Panc1 (cell line): Measurements from ENCODE around the gene XXYLT1.

Source experiments
- POLR2AphosphoS5 ChIP-seq: IDR thresholded peaks from 2 replicates; pipeline ENCODE4 v1.6.1; 2012; ENCODE audit warnings: mild to moderate bottlenecking, low read depth, low read length, moderate library complexity
- REST ChIP-seq, 2 experiments: IDR thresholded peaks; 2 replicates each; pipeline ENCODE4 v1.6.1; 2011 to 2012; ENCODE audit warnings: low read depth in 2 of 2, control low read depth in 1 of 2, low read length in 1 of 2, mild to moderate bottlenecking in 1 of 2, moderate library complexity in 1 of 2; ENCODE audit not compliant: insufficient read depth in 1 of 2
- SIN3A ChIP-seq: IDR thresholded peaks from 2 replicates; pipeline ENCODE4 v1.6.1; 2012; ENCODE audit warnings: low read depth, mild to moderate bottlenecking, low read length, moderate library complexity, borderline replicate concordance; ENCODE audit not compliant: insufficient read depth
- TCF7L2 ChIP-seq: IDR thresholded peaks from 2 replicates; pipeline ENCODE4 v1.6.1; 2011; ENCODE audit warnings: mild to moderate bottlenecking, low read depth, low read length, inconsistent platforms
- TF ChIP-seq, protein P1 (sequence below): fragments of 450-650 bp; IDR thresholded peaks from 2 replicates; pipeline ENCODE4 v1.5.1; 2017; ENCODE audit warnings: mild to moderate bottlenecking

DNA sequence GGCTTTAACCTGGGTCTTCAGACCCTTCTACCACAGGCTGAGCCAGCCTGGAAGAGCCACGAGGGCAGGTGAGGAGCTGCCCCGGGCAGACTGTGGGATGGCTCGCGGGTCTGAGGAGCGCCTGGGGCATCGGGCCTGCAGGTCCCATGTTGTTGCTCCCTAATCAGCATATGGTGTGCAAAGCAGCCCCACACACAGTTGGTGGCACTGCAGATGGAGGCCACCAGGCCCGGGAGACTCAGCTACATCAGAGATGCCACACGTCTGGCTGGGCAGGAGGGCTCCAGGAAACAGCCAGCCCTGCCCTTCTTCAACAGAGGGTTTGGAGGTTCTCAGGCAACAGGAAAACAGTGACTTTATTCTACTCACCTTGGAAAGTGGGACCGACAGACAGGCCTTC, 63.9 kb downstream of the XXYLT1 start:
- TF ChIP-seq REST (IDR thresholded peaks at IDR 0.05; ENCODE audit: insufficient read depth in 1 of 2, low read depth in 2 of 2, low read length in 1 of 2), result no peak
- TF ChIP-seq, protein P1, sequence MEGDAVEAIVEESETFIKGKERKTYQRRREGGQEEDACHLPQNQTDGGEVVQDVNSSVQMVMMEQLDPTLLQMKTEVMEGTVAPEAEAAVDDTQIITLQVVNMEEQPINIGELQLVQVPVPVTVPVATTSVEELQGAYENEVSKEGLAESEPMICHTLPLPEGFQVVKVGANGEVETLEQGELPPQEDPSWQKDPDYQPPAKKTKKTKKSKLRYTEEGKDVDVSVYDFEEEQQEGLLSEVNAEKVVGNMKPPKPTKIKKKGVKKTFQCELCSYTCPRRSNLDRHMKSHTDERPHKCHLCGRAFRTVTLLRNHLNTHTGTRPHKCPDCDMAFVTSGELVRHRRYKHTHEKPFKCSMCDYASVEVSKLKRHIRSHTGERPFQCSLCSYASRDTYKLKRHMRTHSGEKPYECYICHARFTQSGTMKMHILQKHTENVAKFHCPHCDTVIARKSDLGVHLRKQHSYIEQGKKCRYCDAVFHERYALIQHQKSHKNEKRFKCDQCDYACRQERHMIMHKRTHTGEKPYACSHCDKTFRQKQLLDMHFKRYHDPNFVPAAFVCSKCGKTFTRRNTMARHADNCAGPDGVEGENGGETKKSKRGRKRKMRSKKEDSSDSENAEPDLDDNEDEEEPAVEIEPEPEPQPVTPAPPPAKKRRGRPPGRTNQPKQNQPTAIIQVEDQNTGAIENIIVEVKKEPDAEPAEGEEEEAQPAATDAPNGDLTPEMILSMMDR, result no peak
- no peak for TF ChIP-seq POLR2AphosphoS5
- TF ChIP-seq TCF7L2, result no peak
- TF ChIP-seq SIN3A, result no peak
